HG02678 (cell line): ENCODE results near the gene OR13G1.
A peak's percentile ranks its signal among the peaks of the same experiment; 100 is the strongest.
"Not testable (repeated sequence)": the region's sequence is repeated elsewhere in the genome, so short reads cannot be mapped to it uniquely, and the experiment has no call there.

Source experiments
- ATAC-seq: cut with Tn5 transposase; IDR thresholded peaks from one replicate; pipeline ENCODE4 v1.9.1; 2021; ENCODE audit warnings: mild to moderate bottlenecking, moderate library complexity; ENCODE audit not compliant: unreplicated experiment

OR13G1 gene, protein sequence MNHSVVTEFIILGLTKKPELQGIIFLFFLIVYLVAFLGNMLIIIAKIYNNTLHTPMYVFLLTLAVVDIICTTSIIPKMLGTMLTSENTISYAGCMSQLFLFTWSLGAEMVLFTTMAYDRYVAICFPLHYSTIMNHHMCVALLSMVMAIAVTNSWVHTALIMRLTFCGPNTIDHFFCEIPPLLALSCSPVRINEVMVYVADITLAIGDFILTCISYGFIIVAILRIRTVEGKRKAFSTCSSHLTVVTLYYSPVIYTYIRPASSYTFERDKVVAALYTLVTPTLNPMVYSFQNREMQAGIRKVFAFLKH

DNA sequence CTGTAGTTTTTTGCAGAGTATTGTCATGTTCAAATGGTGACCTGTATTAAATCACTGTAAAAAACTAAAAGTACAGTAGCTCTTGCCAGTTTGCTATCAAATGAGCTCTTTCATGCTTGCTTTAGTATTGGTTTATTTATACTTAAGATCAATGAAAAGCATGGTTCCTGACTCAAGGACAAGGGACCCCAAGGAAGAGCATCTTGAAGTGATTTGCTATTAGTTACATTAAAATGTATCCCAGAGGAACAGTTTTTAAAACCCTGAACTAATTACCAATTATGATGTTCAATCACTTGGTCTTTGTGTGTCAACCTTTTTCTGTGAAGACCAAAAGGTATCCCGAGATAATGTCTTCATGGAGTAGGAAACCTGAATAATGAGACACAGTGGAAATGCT lies at the start of gene OR13G1:
TSS of gene OR13G1 (minus strand) at position 101 of the 400 bp plus-strand sequence. CDS start 6,698 bp downstream, outside the sequence.
- no peak for ATAC-seq

DNA sequence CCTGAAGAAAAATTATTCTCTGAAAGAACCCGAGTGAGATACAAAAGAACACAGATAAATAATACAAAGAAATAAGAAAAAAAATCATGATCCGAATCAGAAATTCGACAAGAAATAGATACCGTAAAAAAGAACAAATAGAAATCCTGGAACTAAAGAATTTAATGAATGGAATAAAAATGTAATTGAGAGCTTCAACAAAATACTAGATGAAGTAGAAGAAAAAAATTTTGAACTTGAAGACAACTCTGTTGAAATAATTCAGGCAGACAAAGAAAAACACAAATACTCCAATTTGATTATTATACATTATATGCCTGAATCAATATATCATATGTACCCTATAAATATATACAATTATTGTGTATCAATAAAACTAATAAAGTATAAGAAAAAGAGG lies 41.7 kb upstream of the OR13G1 start:
- ATAC-seq = no peak

DNA sequence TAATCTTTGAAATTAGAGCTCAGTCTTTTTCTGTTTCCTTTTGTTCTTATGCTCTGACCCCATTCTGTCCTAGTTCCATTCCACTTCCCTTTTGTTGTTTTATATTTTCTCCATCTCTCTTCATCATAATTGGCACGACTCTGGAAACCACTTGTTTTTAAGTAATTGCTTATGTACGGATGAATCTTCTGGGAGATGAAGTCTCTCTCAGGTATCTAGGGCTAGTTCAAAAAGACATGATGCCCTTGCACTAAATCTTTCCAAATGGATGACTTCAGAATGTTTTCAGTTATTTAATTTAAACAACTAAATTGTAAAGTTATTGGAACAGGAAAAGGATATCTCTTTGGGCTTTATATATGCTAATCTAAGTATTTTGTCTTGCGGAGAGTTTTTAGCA lies 37.0 kb upstream of the OR13G1 start, which contains the start of gene OR6F1:
TSS of gene OR6F1 (minus strand) at position 101 of the 400 bp plus-strand sequence. CDS start 3,891 bp downstream, outside the sequence.
- no peak for ATAC-seq

DNA sequence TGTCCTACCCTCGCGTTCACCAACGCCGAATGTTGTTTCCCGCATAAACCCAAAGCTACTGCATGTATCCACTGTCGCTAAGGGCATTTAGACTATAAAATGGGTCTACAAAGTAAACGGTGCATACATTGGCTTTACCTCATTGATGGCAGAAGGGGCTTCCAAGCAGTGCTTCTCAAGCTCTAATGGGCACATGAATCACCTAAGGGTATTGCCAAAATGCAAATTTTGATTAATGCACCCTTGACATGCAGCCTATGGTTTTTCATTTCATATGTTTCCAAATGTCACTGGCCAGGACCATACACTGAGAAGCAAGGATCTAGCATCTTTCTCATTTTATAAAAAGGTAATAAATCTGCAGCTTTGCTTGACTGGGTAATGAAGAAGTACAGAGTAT lies 34.2 kb upstream of the OR13G1 start:
- ATAC-seq = no peak

DNA sequence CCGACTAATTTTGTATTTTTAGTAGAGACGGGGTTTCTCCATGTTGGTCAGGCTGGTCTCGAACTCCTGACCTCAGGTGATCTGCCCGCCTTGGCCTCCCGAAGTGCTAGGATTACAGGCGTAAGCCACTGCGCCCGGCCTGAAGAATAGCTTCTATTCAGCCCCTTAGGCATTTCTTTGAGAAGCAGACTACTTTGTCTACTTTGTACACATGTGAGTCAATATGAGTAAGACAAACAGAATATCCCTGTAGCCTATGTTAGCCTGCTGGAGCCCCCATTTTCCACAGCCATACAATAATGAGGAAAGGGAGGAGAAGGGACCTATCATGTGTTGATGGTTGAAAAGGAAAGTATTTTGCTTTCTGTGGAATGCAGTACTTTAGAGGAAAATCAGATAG lies 31.1 kb upstream of the OR13G1 start:
- ATAC-seq = not testable (repeated sequence)

DNA sequence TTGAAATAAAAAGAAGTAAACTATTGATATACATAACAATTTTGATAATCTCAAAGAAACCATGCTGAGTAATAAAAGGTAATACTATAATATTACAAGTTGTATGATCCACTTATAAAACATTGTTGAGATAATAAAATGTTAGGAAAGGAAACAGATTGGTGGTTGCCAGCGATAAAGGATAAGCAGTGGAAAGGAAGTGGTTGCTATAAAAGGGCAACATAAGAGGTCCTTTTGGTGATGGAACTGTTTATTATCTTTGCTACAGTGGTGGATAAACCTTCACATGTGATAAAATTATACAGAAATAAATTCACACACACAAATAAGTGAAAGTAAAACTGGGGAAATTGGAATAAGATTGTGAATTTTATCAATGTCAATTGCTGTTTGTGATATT lies 21.8 kb upstream of the OR13G1 start:
- ATAC-seq = no peak

DNA sequence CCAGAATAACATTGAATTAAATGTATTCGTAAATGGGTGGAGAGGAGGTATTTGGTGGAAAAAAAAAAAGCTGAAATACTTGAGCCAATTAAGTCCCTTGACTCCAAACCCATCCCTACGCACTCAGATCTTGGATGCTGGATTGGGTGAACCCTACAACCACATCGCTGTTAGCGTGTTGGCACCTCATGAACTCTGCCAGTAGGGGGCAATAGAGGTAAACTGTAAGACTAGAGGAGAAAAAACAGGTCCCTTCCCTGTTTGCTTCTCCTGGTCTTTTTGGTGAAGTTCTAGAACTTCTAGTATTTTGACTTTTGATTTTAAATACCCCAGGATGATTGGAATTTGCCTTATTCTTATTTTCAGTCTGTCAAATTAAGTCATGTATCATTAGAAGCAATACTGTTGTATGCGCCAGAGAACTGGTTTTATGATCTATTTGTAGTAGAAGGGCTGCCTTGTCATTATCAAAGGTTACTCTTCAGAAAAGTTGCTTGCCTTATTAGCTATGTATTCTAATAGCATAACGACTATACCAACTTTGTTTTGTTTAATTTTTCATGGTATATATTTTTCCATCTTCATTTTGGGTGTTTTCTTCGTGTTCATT lies 1.9 kb upstream of the OR13G1 start:
- ATAC-seq = peak; percentile 91

DNA sequence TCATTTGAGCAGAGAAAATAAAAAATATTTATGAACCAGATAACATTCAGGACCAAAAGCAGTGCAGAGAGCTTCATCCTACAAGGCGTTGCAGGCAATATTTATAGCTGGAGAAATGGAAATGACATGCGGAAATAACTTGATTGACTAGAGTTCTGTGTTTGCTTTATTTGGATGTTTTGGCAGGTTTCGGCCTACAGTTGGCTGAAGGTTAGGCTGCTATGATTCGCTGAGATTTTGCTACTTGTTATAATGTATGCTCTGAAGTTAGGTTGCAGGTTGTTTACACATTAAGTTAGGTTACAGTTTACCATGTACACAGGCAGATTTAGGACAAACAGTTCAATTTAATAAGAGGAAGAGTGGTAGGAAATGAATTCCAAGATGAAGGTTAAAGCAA lies 632 bp upstream of the OR13G1 start:
- ATAC-seq = no peak

DNA sequence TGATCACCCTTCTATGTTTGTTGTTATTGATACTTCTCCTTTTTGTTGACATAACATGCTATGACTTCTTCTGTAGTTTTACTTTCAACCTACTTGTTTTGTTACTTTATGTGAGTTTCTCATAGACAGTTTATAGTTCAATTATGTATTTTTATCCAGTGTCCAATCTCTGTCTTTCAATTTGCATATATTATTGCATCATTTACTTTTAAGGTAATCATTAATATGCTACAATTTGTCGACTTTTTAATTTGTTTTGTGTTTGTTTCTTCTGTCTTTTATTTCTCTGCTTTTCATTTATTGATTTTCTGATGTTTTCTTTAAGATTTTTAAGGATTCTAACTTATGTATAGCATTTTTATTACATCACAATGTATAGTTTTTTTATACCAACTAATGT lies 10.3 kb downstream of the OR13G1 start:
- no peak for ATAC-seq

DNA sequence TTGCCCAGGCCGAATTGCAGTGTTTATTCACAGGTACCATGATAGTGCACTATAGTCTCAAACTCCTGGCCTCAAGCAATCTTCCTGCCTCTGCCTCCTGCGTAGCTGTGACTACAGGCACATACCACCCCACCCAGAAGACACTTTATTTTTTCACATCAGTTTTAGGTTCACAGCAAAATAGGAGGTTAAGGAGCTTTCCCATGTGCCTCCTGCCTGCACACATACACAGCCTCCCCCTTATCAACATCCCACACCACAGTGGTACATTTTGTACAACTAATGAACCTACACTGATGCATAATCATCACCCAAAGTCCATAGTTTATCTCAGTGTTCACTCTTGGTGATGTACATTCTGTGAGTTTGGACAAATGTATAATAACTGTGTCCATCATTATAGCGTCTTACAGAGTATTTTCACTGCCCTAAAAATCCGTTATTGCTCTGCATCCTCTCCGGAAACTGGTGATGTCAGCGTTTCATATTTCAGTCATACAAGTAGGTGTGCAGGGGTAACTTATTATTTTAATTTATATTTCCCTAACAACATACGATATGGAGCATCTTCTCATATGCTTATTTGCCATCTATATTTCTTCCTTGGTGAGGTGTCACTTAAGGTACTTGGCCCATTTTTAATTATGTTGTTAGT lies 23.2 kb downstream of the OR13G1 start:
- ATAC-seq = no peak

DNA sequence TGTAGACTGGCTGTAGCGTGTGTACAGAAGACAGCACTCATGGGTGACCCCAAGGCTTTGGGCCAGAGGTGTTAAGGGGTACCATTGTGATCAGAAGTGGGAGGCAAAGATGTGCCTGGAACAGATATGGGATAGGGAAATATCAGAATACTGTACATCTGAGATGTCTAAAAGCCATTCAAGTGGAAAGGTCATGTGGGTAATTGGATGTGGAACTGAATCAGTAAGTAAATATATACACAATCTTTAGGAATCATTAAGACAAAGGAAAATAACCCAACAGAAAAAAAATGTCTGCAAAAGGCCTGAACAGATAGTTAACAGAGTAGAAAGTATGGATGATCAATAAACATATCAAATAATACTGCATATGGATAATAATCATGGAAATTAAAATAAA lies 26.5 kb downstream of the OR13G1 start:
- ATAC-seq = no peak

DNA sequence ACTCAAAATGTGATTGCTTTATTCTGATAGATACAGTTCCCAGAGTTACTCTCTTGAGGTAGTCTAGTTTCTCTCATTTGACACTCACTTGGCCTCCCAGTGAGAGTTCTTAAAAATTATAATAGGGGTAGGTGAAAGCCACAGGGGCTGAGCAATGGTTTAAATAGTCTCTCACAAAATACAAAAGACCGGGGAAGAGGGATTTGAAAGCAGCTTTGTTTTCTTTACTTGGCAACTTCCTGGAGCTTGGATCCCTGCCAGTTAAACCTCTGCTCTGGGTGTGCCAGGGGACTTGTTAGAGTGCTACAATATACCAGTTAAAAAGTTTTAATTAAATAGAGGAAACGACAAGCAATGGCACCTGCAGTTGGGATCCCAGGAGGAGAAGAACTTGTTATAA lies 31.7 kb downstream of the OR13G1 start:
- ATAC-seq = no peak

DNA sequence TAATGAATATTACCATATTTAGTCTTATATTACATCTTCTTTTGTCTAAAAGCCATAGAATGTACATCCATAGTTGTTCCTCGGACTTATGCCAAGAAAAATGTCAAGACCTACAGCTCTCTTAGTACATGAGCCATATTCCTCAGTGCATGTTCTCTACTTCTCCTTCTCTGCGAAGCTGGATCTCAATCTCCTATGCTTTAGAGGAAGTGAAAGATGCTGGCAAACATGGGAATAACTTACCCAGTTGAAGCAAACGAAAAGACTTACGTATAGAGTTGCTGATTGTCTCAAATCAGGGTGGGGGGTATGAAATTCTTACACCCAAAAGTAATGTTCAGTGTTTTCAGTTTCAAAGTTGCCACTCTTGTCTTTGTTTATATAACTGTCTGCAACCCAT lies 32.7 kb downstream of the OR13G1 start:
- ATAC-seq = no peak

DNA sequence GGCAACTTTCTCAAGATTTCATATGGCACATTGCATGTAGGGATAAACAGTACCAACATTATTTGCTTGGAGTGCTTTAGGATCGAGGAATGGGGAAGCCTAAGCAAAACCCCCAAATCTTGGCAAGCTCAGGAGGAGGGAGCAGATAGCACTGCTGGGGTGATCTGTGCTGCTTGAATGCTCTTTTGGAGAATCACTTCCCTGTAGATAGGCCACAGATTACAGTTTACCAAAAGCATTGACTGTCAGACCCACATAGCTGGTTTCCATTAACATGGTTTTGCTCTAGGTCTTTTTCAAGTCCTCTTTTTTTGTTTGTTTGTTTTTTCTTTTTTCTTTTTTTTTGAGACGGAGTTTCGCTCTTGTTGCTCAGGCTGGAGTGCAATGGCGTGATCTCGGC lies 36.8 kb downstream of the OR13G1 start:
- ATAC-seq = no peak

DNA sequence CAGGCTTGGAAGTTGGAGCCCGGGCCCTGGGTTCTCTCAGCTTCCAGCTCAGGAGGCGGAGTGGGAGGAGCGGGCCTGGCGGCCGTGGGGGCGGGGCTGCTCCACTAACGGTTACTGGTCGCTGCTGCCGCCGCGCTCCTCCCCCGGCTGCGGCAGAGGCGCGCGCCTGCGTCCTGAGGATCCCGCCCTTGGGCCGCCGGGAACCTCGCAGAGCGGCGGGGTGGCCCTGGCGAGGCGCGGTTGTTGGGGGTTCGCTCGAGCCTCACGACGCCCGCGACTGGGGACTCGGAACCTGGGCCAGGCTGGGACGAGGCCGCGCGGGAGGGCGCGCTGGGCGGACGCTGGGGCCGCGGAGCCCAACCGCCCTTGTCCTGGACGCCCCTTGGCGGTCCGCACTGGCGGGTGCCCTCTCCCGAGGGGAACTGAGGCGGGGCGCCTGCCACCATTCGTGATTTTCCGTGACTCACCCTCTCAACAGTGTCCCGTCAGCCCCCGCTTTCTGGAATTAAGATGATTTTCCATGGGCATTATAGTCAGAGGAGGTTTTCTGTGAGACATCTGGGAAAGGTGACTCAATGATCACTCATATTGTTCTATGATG lies 40.1 kb downstream of the OR13G1 start:
- ATAC-seq = no peak

DNA sequence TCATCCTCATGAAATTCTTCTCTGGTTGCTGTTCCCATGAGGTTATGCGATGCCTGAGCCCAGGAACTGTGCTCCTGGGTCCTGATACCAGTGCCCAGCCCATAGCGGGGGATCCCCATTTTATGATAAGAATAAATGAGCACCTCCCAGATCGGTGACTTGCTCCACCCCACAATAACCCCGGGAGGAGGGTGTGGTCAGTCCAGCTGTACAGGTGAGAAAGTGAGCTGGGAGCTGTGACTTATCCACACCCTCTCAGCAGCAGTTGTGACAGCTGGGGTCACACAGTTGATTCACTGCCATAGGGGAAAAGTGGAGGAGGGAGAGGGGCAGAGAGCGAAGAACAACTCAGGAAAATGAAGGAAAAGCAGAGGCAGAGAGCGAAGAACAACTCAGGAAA lies 40.8 kb downstream of the OR13G1 start:
- no peak for ATAC-seq

DNA sequence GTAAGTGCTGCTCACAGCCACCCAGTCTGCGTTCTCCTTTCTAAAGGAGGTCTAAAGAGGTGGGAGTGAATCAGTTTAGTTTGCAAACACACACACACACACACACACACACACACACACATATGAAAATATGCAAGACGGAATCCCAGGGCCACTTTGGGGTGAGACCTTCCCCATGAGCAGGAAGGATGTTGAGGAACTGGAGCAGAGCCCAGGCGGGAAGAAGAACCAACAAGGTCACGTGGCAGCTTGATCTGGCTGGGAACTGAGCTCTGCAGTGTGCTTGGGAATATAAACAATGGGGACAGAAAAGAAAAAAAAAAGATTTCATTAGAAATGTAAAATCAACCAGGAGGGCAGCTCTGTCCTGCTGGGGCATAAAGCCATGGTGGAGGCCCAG lies 41.5 kb downstream of the OR13G1 start:
- no peak for ATAC-seq

DNA sequence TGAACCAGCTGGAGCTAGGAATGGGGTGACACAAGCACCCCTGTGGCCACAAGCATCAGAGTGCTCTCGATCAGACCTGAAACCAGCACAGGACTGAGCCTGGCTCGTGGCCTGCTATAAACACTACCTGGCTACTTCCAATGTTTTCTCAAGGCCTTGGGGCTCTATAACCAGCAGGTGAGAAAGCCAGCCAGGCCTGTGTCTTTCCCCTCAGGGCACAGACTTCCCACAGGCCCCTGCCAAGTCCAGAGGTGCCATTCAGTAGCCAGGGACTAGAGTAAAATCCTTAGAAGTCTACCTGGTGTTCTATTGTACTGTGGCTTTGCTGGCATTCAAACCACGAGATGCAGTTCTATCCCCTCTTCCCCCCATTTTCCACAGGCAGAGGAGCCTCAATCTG lies 51.6 kb downstream of the OR13G1 start:
- no peak for ATAC-seq
